LNCaP clone FGC (cell line): ENCODE results near the gene LGALS9C.
A peak's percentile ranks its signal among the peaks of the same experiment; 100 is the strongest.
"Not testable (repeated sequence)": the region's sequence is repeated elsewhere in the genome, so short reads cannot be mapped to it uniquely, and the experiment has no call there.

Experiments used
- DNase-seq: peaks from one replicate; pipeline ENCODE4 v3.0.0-alpha.2; 2011; ENCODE audit warnings: low read depth
- H3K4me3 ChIP-seq: 2 replicates; pipeline ENCODE4 v1.5.1; 2011; ENCODE audit warnings: mild to moderate bottlenecking, low read depth, low read length, control low read depth
- CTCF ChIP-seq: IDR thresholded peaks from 2 replicates; pipeline ENCODE4 v1.5.1; 2012; ENCODE audit warnings: mild to moderate bottlenecking; ENCODE audit not compliant: control insufficient read depth, insufficient read depth; ENCODE audit errors: extremely low read depth

The LGALS9C gene

GRCh38 chr17:18476508-18477308 is at the start of gene LGALS9C:
LGALS9C (plus strand) TSS chr17:18476789; CDS start chr17:18476855, 66 bp downstream.
- H3K4me3 ChIP-seq, DNase-seq: not testable (repeated sequence)

GRCh38 chr17:18432206-18432605 is 44.4 kb upstream of the LGALS9C start:
- not testable (repeated sequence) for H3K4me3 ChIP-seq, DNase-seq

- not testable (repeated sequence) for H3K4me3 ChIP-seq, DNase-seq
Observed at GRCh38 chr17:18439465-18439870, 37.1 kb upstream of the LGALS9C start.

- not testable (repeated sequence) for DNase-seq, H3K4me3 ChIP-seq
- peak; percentile 38 for TF ChIP-seq CTCF
Observed at GRCh38 chr17:18442093-18442492, 34.5 kb upstream of the LGALS9C start.

- not testable (repeated sequence) for DNase-seq, H3K4me3 ChIP-seq
Observed at GRCh38 chr17:18442532-18442931, 34.1 kb upstream of the LGALS9C start.

- not testable (repeated sequence) for DNase-seq, H3K4me3 ChIP-seq
Observed at GRCh38 chr17:18447476-18448205, 28.9 kb upstream of the LGALS9C start.

GRCh38 chr17:18448311-18448710 is 28.3 kb upstream of the LGALS9C start:
- DNase-seq, H3K4me3 ChIP-seq: not testable (repeated sequence)

- not testable (repeated sequence) for DNase-seq, H3K4me3 ChIP-seq
Observed at GRCh38 chr17:18449833-18450232, 26.8 kb upstream of the LGALS9C start.

GRCh38 chr17:18450998-18451397 is 25.6 kb upstream of the LGALS9C start:
- not testable (repeated sequence) for H3K4me3 ChIP-seq, DNase-seq

GRCh38 chr17:18451969-18452368 is 24.6 kb upstream of the LGALS9C start:
- H3K4me3 ChIP-seq, DNase-seq: not testable (repeated sequence)

- DNase-seq, H3K4me3 ChIP-seq: not testable (repeated sequence)
Observed at GRCh38 chr17:18459035-18459434, 17.6 kb upstream of the LGALS9C start.

- DNase-seq, H3K4me3 ChIP-seq: not testable (repeated sequence)
Observed at GRCh38 chr17:18463831-18464502, 12.6 kb upstream of the LGALS9C start.

GRCh38 chr17:18466250-18466983 is 10.2 kb upstream of the LGALS9C start:
- H3K4me3 ChIP-seq: not testable (repeated sequence)

GRCh38 chr17:18467001-18467400 is 9.6 kb upstream of the LGALS9C start:
- not testable (repeated sequence) for H3K4me3 ChIP-seq

More at GRCh38 chr17:18466250-18466983, 10.2 kb upstream of the LGALS9C start:
- DNase-seq: not testable (repeated sequence)

GRCh38 chr17:18468472-18469171 is 8.0 kb upstream of the LGALS9C start:
- DNase-seq, H3K4me3 ChIP-seq: not testable (repeated sequence)

More at GRCh38 chr17:18467001-18467400, 9.6 kb upstream of the LGALS9C start:
- not testable (repeated sequence) for DNase-seq

GRCh38 chr17:18469837-18470236 is 6.8 kb upstream of the LGALS9C start:
- not testable (repeated sequence) for H3K4me3 ChIP-seq, DNase-seq
